ENCODE data around the gene STX16. TPM values are rescaled to one million over a fixed set of nuclear protein-coding genes. Genes with fewer than 3 reads are reported as not detected.

The STX16 gene
- total and polyA plus RNA-seq, 9 of the 15 experiments (the other 6 are each of a cell fraction or from before 2014, with no cell fraction given), result 4.4 to 43.5 (median 14.7) TPM

DNA sequence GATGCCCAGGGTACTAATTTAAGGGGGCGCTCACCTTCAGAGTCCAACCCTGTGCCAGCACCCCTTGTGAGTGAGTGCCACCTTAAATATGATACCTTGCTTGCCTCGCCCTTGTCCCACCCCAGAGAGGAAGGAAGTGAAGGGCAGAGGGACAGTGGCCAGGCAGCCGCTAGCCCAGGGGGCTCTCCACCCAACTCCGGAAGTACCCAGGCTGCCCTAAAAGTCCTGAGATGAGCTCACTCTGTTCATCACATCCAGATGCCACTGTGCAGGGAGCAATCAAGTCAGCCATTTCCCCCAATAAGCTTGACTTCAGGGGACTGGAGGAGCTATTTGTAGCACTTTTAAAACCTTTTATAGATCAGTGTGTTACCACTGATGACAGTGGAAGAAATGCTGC lies 25.0 kb upstream of the STX16 start:
- DNase-seq (ENCODE audit: extremely low read depth in 1 of 4, low spot score in 3 of 4), result no peak
- no TSS peak for BruUV-seq (replicated peaks)
- Histone ChIP-seq H3K4me1 (replicated peaks in 1 of 2; ENCODE audit: control insufficient read depth in 2 of 2, insufficient read depth in 2 of 2, low read length in 2 of 2) (peaks cover 24 to 27% of the 10 kb centered on the region in 2 experiments), H3K9me3 (replicated peaks; ENCODE audit: control insufficient read depth, insufficient read depth, low read depth, low read length) (no peaks in the 10 kb centered on the region), H3K27ac (ENCODE audit: extremely low read depth, low read depth, low read length) (no peak overlapping the region), H3K27me3 (ENCODE audit: control insufficient read depth in 2 of 2, insufficient read depth in 2 of 2, low read length in 2 of 2) (peaks cover under 1 to 2% of the 10 kb centered on the region in 2 experiments; a peak in 3 of 5 replicates), H3K36me3 (ENCODE audit: control insufficient read depth, insufficient read depth, low read length) (no peaks in the 10 kb centered on the region; the same call in 2 of the 3 replicates), H3K9me1 (ENCODE audit: control insufficient read depth, insufficient read depth, low read length) (no peaks in the 10 kb centered on the region), H2AFZ (ENCODE audit: low read depth, low read length) (no peak overlapping the region), H3K79me2 (ENCODE audit: control insufficient read depth, insufficient read depth, low read length) (no peaks in the 10 kb centered on the region), H3K4me3 (no peak overlapping the region), H4K20me1 (replicated peaks; ENCODE audit: control insufficient read depth, insufficient read depth, low read length) (no peaks in the 10 kb centered on the region), H3K9ac (ENCODE audit: insufficient read depth in 1 of 2, low read depth in 2 of 2, low read length in 2 of 2) (no peak overlapping the region), H3K4me2 (ENCODE audit: insufficient read depth, low read length) (no peak overlapping the region)
- ChIA-PET POLR2A (interaction anchor here (0.5 kb wide), 1 partner anchor 647 kb away, joined by 5 read pairs; no protein-coding TSS in a partner anchor), CTCF (ENCODE audit: low intra/inter-chr PET ratio) (no interaction called here)
- no peak for TF ChIP-seq POLR2AphosphoS5 (IDR thresholded peaks at IDR 0.05; ENCODE audit: control insufficient read depth, insufficient read depth, low read depth, low read length)
- no peak for TF ChIP-seq XRCC3 (IDR thresholded peaks at IDR 0.05)
- TF ChIP-seq, protein P1, sequence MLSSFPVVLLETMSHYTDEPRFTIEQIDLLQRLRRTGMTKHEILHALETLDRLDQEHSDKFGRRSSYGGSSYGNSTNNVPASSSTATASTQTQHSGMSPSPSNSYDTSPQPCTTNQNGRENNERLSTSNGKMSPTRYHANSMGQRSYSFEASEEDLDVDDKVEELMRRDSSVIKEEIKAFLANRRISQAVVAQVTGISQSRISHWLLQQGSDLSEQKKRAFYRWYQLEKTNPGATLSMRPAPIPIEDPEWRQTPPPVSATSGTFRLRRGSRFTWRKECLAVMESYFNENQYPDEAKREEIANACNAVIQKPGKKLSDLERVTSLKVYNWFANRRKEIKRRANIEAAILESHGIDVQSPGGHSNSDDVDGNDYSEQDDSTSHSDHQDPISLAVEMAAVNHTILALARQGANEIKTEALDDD (IDR thresholded peaks at IDR 0.05), result no peak
- 56% methylated on average over 3 of the region's 4 CpGs for WGBS (ENCODE audit: insufficient coverage, low coverage, missing lambda C conversion rate)
- in situ Hi-C loops (cut with MboI), result loop anchor here (25.0 kb wide), 1 partner anchor 389 kb away; the partner anchor contains the start of gene ANKRD60
- FAIRE-seq, result no peak
- ATAC-seq, result no peak
- intact Hi-C loops (cut with micrococcal nuclease), result no loop called here
